M059J (cell line): ENCODE data around the gene POLR3GL. TPM values are rescaled to one million over a fixed set of nuclear protein-coding genes. Genes with fewer than 3 reads are reported as not detected.

Experiments
- DNase-seq: peaks from one replicate; pipeline ENCODE4 v3.0.0-alpha.2; 2012; ENCODE audit warnings: low read depth
- total RNA-seq: library from RNA; depleted of rRNA; stranded (reverse); fragments of >200 nt; shearing (Covaris generic); gene quantifications from 2 replicates; pipeline ENCODE4 v1.2.3, GENCODE V29; 2014

Gene POLR3GL
- total RNA-seq, 1 experiment from 2014 or later: 28.9 TPM

- DNase-seq: no peak
Observed at GRCh38 chr1:145992502-145992936, 28.0 kb downstream of the POLR3GL start.

DNA sequence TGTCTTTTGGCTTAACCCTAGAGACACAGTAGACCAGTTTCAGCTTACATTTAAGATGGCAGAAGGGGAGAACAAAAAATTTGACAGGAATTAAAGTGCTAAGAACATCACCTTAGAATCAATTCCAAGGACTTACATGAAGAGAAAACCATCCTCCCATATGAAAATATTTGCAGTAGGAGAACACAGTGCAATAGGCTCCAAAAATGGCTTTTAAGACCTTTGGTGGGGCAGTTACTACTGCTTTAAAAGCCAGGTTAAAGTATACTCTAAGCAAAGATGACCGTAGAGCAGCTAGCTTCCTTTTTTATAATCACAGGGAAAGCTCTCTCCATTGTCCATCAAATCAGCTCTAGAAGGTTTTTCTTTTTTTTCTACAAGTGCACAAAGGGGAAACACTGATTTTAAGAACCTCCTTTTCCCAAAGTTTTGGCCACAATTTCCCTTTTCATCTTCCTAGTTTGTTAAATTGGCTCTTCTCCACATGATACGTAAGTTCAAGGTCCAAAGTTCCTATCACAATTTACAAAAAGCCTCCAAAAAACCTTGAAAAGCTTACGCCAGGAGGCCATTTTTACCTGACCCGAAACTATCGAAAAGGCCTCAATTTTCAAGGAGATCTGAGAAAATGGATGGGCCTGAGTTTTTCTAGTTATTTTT, 28.6 kb downstream of the POLR3GL start:
- no peak for DNase-seq

DNA sequence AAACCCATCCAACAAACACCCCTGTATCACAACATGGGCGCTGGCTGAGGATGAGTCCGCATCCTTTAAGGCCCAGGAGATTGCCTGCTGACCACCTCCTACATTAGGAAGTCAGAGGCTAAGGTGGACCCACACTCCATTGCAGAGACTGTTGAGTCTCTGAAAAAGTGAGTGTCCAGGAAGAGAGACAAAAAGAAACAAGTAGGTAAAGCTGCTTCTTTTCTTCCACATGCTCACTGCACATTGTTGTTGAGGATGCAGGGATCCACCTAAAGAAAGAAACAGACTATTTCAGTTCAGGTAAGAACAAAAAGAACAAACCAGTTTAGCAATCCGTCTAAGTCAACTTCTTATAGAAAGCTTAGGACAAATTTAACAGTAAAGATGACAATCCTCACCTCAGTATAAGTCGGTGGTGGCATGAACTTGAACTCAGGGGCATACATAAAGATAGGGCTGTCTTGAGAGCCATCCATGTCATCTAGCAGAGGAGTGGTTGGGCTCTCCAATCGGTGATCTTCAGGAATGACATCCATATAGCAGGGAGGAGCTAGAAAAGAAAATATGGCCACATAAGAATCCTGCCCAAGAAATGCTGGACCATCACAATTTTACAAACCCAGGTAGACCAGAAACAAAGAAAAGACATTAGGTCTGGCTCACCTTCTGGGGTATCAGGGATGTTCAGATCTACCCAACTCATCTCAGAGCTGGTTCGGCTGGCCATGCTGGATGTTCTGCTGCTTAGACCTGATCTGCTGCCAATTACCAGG, 29.3 kb downstream of the POLR3GL start:
- no peak for DNase-seq

DNA sequence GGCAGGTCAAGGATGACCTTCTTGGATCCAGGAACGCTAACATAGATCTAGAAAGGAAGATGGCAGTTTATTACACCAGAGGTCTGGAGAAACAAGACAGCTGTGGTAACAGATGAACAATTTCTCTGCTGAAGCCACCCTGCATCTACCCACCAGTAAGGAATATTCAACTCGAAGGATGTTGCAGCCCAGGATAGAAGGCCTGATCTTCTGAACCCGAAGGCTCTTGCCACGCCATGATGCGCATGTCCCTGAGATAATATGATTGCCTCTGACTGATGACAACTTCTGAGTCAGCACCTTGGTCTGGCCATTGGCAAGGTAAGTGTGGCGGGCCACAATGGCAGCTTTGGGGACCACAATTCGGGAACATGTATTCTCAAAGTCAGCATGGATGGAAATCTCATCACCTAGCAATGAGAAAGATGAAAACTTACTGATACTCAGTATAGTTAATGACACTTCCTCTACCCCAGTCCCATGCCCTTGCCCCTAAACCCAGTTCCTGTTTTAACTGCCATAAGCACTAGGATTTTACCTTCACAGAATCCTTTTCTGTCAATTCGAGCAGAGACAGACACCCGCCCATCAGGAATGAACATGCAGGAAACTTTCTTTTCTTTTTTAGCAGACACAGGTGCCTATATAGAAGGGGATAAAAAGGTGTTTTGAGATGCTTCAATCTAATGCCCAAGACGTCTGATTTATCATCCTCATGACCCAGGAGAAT, 30.1 kb downstream of the POLR3GL start:
- no peak for DNase-seq

GRCh38 chr1:145995148-145995881, 30.8 kb downstream of the POLR3GL start:
- no peak for DNase-seq

- DNase-seq: no peak
Observed at GRCh38 chr1:145995964-145996432, 31.5 kb downstream of the POLR3GL start.

DNA sequence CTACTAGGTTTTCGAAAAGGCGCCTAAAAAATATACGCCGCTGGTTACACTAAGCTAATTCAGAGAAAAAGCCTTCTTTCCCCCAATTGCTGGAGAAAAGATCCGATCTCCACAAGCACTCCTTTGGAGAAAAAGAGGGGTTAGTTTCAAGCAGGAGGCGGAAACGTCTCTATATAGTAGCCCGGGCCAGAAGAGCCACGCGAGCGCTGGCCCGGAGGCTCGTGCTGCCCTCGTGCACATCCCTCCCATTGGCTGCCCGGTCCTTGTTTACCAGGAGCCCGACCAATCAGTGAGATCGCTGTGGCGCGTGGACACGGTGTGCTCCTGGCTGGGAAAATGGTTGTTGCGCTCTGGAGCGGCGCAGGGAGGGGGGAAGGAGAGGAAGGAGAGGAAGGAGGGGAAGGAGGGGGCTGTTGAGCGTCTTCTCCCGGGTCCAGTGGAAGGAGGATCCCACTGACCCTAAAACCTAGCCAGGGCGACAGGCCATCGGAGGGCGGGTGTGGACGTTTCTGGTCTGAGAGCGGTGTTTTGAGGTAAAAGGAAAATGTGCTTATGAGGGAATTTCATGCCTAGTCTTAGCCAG, 32.0 kb downstream of the POLR3GL start, which contains the start of gene TXNIP:
TXNIP (minus strand) TSS at position 147 of the 583 bp plus-strand sequence. CDS start 313 bp downstream, outside the sequence.
- peak; percentile 98 for DNase-seq

DNA sequence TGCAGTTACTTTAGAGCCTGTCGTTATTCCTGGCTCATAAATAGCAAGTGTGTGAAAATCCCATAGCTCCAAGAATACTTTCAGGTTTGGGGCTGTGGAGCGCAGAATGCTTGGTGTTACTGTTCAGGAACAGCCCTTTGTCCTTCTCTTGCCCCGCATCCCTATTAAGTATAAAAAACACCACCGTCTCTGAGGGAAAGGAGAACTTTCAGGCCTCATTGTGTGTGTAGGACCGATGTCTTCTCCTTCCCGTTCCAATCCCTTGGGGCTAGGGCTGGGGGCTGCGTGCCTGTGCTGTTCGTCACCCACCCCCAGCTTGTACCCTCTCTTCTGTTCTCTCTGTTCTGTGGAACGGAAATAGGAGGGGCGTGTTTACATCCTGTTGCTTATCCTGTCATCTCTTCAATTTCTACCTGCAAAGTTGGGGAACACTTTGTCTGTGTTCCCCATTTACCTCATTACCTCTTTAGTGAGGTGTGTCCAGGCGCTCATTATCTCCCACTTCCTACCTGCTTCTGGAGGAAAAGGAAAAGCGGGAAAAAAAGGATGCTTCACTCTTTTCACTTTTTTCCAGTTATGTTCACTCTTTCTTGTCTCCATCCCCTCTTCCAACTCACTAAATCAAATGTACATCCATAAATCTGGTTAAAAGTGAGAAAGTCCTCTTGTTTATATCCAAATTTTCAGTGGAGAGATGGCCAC, 32.7 kb downstream of the POLR3GL start:
- DNase-seq: peak; percentile 38

DNA sequence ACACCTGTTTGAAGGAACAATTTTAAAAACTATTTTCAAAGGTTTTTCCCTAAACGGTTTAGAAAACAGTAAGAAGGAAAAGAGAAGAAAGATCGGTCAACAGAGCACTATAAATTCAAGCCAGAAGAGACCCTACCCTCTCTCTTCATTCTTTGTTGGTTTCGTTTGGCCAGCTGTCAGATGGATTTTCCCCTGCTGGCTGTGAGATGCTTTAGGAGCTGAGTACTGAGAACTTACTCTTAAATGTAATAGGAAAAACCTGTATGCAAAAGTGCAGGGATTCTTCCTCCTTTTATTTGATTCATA, 33.2 kb downstream of the POLR3GL start:
- no peak for DNase-seq

DNA sequence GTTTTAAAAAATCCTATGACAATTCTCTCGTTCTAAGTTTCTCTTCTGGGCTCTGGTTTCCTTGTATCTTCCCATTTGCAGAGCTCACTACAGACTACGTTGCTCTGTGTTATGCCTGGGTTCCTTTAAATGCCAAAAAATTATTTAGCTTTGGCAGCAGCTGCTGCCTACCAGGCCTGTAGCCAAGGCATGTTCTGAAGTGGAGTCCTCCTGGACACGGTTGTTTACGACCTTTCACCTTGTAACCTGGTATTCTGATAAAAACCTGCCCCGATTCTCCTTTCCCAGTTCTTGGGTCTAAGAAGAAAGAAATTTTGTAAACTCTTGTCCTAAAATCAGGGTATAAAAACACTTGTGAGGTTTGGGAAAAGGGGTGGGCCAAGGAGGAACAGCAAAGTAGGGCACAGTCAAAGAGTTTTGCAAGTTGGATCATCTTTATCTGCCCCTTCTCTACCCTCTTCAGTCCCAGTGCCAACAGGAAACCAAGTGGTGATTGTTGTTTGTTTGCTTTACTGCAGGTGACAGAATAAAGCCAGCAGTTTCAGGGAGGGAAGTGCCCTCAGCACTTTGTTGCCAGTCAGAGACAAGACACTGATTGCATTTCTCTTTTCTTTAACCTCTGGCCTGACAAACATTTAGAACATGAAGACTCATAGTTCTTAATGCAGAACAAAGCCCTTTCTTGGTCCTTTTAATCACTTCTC, 35.0 kb downstream of the POLR3GL start:
- no peak for DNase-seq

DNA sequence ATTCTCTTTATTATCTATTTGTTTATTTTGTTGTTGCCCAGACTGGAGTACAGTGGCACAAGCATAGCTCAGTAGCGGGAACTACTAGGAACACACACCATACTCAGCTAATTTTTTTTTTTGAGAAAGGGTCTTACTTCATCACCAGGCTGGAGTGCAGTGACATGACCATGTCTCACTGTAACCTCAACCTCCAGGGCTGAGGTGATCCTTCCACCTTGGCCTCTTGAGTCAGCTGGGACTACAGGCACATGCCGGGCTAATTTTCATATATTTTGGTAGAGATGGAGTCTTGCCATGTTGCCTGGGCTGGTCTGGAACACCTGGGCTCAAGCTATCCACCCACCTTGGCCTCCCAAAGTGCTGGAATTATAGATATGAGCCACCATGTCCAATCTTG, 37.2 kb downstream of the POLR3GL start:
- DNase-seq: no peak

GRCh38 chr1:146007489-146008133, 43.1 kb downstream of the POLR3GL start:
- DNase-seq: no peak

DNA sequence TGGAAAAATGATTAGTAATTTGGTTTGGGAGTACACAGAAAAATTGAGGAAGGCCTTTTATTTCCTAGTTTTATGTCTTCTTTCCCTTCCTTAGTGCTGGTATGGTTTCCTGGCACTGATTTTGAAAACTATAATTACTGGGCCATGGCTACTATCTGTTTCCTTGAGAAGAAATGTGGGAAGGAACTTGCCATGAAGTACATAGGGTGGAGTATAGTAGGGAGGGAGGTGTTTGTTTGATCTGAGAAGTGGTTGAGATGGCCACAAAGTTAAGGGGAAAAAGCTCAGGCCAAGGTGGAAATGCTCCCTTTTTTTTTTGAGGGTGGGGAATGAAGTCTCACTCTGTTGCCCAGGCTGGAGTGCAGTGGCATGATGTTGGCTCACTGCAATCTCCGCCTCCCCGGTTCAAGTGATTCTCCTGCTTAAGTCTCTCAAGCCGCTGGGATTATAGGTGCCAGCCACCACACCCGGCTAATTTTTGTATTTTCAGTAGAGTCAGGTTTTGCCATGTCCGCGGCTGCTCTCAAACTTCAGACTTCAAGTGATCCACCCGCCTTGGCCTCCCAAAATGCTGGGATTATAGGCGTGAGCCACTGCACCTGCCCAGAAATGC, 45.7 kb downstream of the POLR3GL start:
- no peak for DNase-seq

DNA sequence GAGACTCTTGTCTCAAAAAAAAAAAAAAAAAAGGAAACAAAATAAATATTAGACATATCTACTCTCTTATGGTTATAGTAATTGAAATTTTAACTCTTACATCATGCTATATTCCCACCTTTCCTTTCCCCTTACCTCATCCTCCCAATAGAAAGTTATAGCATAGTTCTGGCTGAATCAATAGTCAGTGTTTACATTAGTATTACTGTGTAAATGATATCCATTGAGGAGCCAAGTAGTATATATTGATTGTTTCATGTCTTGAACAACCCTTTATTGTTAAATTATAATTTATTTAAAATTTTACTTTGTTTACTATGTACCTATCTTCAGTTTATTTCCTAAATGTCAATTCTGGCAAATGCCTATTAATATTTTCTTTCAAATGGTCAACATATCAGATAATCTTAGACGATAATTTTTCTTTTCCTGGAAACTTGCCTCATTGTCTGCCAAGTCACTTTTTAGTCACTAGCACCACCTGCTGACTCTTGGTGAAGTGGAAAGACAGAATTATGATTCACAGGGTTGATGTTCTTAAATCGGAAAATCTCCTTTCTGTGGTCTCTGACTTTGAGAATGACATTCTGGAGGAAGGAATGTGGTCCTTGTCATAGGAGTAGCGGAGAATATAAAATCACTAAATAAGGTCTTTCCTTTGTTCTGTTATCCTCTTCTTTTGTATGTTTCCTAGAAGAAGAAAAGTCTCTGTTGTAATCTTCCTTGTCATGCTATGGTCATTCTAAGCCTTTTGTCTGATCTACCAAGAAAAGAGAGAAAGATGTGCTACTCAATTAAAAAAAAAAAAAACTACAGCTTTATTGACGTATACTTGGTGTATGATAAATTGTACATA, 48.4 kb downstream of the POLR3GL start:
- DNase-seq: peak; percentile 88

DNA sequence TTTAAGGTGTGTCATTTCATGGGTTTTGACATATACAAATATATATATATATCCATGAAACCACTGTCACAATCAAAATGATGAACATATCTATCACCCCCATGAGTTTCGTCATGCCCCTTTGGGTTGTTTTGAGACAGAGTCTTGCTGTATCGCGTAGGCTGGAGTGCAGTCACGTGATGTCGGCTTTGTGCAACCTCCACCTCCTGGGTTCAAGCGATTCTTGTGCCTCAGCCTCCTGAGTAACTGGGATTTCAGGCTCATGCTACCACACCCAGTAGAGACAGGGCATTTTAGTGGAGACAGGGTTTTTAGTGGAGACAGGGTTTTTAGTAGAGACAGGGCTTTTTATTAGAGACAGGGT, 49.1 kb downstream of the POLR3GL start:
- DNase-seq: no peak

- no peak for DNase-seq
Observed at GRCh38 chr1:146016891-146017290, 52.4 kb downstream of the POLR3GL start.

- DNase-seq: no peak
Observed at GRCh38 chr1:146019231-146020057, 55.0 kb downstream of the POLR3GL start.
